Hematopoietic multipotent progenitor cell treated with erythropoietin and hydrocortisone succinate and interleukin-3 and kit ligand, for 6 days (in vitro differentiated cells): Measurements from ENCODE around the gene SCML1.

Experiments
- DNase-seq: peaks from one replicate; pipeline ENCODE4 v3.0.0-alpha.2; 2015

SCML1 gene, protein sequence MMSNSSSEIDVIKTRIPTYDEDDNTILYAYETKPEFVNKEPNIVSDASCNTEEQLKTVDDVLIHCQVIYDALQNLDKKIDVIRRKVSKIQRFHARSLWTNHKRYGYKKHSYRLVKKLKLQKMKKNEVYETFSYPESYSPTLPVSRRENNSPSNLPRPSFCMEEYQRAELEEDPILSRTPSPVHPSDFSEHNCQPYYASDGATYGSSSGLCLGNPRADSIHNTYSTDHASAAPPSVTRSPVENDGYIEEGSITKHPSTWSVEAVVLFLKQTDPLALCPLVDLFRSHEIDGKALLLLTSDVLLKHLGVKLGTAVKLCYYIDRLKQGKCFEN

DNA sequence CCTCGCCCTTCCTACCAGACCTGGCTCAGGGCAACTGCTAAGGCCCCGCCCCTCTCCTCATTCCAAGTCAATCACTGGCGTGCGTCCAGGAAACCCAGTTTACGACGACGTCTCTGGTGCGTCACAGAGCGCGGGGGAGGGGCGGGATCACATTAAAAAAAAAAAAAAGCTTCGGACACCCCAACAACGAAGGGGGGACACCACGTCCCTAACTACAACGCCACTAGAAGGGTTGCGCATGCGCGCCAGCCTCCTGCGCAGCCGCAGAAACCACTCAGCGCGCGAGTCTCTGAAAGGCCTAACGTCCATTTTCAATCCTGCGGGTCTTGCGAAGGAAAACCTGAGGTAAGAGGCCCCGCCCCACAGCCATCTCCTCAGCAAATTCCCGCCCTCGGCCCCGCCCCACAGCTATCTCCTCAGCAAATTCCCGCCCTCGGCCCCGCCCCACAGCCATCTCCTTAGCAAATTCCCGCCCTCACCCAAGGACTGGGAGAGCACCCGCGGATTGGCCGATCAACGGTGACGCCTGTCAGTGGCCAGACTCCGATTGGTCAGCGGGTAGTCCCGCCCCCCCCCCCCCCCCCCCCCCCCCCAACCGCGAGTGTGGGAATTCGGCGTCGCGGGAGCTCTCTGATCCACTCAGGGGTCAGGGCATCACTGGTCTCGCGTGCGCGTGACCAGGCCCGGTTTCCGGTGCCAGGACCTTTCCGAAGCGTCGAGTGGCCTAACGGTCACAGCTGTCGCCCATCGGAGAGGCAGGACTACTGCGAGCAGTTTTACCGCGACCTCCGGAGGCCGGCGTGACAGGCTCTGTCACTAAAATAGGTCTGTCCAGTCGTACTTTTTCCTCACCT, at the start of gene SCML1:
Gene SCML1 (plus strand): TSS at position 638 of the 854 bp plus-strand sequence. CDS start 6,694 bp downstream, outside the sequence.
- peak; percentile 96 for DNase-seq

DNA sequence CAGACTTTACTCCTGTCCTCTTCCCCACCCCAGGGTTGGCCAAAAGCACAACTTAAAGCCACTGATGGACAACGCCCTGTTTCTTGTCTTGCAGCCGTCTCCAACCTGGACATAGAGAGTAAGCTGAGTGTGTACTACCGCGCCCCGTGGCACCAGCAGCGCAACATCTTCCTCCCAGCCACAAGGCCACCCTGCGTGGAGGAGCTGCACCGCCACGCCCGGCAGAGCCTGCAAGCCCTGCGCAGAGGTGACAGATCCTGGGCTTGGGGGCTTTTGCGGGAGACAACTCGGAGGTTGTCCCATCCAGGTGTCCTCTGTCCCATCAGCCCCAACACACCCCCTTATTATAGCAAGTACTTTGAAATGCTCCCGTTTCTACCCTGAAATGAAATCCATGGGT, 49.6 kb upstream of the SCML1 start:
- no peak for DNase-seq

DNA sequence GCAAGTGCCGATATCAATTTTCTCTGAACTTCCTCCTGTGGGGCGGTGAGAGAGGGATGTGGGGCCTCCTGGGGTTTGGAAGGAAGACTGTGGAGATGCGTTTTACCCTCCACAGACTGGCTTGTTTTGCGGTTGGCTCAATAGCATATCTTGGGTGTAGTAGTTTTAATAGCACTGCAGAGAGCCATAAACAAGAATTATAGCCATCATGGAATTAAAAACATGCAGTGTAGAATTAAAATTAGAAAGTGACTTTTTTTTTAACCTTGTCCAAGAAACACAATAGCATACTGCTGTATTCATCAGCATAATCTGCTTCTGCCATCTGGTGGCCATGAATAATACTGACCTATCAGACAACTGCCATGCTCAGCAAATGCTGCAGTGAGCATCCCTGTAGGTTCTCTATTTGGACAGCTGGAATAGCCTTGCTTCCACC, 47.3 kb upstream of the SCML1 start:
- peak; percentile 68 for DNase-seq

DNA sequence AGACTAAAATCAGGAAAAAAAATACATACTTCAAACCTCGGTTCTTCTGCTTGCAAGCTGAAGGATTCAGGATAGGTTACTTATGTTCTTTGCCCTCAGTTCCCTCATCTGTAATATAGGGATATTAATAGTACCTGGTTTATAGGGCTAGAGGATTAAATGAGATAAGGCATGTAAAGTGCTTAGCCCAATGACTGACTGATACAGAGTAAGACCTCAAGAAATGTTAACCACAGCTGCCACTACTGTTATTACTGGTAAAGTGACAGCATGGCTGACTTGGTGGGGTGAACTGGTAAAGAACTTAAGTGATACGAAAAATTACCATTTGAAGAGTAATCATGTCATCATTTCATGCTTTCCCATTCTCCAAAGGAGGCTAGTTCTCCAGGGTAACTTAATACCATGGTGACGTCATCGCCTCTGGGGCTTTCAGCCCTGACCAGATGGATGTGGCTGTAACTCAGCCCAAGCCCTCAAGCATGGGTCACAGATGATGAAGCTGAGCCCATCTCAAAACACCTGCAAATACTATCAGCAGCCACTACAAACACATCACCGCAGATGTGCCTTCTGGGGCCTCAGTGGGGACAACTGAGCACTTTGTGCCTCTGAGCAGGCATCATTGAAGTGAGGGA, 44.5 kb upstream of the SCML1 start:
- DNase-seq, result no peak

DNA sequence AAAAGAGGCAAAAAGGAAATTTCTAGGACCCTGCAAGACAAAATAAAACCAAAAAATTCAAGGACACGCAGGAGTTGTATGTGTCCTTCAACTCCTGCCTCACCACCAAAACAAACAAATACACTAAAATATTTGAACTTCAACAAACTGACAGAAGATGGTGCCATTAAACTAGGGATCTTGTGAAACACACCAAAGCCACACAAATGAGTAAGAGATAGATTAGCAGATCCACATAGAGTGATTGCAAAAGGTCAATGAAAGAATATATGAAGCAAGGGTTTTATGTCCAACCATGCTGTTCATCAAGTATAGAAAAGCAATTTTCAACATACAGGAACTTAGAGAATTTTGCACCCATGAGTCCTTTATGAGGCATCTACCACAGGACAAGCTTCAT, 40.1 kb upstream of the SCML1 start:
- DNase-seq, result peak; percentile 18

DNA sequence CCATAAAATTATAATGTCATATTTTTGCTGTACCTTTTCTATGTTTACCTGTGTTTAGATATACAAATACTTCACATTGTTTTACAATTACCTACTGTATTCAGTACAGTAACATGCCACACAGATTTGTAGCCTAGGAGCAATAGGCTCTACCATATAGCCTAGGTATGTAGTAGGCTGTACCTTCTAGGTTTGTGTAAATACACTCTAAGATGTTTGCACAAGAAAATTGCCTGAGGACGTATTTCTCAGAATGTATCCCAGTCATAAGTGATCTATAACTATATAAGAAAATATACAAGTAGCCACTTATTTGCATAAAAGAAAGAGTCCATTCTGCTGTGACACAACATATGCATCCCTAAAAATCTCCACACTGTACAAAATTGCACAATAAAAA, 36.3 kb upstream of the SCML1 start:
- DNase-seq, result no peak

DNA sequence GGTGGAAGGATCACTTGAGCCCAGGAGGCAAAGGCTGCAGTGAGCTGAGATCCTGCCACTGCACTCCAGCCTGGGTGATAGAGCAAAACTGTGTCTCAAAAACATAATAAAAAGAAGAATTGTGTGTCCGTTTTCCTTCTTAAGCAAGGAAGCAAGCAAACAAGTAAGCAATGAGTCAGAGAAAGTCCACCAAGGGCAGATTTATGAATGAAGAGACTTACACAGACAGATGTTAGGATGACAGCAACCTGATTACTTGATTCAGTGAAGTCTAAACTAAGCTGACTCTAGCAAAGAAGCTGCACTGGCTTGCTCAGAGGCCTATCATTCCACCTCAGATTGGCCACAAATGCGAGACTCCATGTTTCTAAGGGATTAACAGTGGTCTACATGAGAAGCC, 34.1 kb upstream of the SCML1 start:
- no peak for DNase-seq

DNA sequence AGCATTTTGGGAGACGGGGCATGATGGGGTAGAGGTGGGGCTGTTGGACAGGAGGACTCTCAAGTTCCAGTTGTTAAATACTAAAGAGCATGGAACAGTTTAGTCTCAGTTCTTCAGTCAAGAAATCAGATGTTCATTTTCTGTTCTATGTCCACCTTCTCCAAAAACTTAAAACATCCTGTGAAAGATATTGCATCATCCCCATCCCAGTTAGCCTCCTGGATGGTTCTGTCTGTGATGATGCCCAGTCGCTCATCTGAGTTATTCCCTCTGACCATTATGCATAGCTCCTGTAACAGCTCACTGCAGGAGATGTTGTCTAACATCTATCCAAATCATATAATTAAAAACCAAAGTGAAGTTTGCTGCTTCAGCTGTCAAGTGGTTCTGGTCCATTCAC, 32.1 kb upstream of the SCML1 start:
- DNase-seq, result no peak

DNA sequence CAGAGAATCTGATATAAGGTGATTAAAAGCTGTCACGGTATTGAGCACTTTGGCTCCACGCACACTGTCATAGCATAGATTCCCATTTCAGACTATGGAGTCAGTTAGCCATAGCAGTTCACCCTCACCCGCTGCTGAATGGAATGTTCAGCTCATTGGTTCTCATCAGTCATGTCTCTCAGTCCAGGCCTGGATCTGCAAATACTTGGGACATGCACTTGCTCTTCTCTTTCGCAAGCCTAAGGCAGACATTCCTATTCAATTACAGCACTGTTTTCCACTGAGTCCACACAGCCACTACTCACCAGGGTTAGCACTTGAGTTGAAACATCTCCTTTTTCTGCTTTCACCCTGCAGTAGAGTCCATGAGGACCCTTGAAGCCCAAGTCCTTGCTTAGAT, 30.6 kb upstream of the SCML1 start:
- no peak for DNase-seq

DNA sequence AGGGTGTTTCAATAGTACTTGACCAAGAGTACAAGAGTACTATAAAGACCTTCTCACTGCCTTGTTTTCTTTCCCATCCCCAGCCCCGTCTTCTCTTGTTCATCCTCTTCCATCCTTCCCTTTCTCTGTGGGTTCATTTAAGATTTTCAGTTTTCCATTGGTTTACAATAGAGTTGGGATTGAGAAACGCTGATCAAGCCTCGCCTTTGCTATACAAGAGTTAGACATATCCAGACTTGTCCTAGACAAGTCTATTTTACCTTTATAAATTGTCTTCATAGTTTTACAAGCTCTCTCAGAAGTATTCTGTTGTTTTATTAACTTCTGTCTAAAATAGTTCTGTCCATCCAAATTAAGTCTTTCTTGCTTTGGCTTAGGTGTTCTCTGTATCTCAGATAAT, 29.6 kb upstream of the SCML1 start:
- DNase-seq, result no peak

DNA sequence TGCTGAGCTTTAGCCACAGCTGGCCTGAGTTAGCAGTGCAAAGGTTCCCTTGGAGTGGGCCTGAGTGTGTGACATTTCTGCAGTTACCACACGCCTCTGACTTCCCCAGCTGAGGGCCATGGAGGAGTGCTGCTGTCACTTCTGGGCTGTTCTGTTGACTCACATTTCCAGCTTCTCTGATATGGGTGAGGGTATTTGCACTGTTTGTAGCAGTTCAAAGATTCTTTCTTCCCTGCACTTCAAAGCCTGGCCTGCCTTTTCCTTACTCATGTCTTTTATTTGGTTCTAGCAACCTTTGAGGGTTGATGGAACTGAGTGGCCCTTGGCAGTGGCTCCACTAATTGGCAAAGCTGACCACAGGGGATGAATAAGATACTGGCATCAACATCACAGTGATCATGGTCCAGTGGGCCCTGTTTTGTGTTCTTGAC, 26.4 kb upstream of the SCML1 start:
- no peak for DNase-seq

DNA sequence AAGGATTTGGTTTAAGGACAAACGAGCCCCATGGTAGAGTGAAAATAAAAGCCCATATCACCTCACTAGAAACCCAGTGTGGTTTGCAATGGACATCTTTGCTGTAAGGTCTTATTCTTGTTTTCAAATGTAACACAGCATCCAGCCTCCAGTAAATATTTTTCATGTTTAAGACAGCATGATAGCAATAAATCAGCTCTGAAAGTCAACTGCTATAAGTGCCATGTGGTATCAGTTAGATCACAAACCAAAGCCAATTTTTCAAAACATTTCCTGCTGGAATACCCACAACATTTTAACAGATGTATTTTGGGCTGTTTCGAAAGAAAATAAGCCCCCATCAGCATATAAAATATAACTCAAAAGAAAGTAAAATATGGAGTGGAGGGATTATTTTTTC, 24.0 kb upstream of the SCML1 start:
- DNase-seq, result no peak

DNA sequence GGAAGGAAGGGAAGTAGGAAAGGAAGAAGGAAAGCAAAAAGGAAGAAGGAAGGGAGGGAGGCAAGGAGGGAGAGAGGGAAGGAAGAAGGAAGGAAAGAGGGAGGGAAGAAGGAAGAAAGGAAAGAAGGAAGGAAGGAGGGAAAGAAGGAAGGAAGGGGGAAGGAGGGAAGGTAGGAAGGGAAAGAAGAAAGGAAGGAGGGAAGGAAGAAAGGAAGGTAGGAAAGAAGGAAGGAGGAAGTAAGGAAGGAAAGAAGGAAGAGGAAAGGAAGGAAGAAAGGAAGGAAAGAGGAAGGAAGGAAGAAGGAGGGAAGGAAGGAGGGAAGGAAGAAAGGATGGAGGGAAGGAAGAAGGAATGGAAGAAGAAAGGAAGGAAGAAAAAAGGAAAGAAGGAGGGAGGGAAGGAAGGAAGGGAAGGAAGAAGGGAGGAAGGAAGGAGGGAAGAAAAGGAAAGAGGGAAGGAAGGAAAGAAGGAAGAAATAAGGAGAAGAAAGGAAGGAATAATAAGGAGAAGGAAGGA, 18.6 kb upstream of the SCML1 start:
- no peak for DNase-seq

DNA sequence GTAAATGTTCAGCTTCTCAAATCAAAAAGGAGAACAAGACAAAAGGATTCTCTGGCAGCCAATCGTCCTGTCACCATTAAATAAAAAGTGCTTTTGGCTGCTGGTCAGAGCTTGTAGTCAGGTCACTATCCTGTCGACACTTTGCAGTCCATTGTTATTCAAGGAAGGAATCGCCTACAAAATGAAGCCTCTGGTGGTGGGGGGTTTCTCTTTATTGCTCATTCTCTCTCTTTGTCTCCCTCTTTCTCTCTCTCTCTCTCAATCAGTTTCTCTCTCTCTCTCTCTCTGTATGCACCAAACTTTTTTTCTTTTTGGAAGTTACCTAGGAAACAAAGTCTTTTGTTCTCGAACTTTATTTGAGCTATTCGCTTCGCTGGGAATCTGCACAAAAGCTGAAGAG, 17.6 kb upstream of the SCML1 start:
- DNase-seq, result no peak

DNA sequence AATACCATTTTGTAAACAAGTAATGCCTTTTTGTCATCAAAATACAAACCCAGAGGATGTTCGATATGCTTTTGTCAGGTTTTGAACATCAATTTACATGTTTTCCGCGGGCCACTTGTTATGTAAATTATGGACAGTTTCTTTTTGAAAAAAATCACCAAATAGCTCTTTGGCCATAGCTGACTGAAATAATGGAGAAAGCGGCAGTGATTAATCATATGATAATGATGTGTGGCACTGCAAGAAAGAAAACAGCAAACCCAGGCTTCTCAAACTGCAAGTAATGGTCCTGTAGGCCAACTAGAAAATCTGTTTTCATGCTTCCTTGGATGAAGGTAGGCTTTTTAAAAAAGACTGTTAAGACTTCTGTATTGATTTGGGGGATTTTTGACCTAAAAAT, 15.6 kb upstream of the SCML1 start:
- no peak for DNase-seq

DNA sequence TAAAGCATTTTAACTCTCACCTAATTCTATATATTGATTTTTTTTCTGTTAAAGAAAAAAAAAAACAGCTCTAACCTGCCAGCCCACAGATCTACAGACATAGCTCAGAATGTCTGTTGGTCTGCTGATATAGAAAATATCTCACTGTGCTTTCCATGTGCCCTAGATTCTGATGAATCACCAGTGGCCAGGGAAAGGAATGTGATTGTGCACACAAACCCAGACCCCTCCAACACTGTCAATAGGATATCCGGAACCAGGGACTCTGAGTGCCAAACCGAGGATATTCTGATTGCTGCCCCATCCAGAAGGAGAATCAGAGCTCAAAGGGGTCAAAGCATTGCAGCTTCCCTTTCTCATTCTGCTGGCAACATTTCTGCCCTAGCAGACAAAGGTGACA, 12.1 kb upstream of the SCML1 start:
- no peak for DNase-seq

DNA sequence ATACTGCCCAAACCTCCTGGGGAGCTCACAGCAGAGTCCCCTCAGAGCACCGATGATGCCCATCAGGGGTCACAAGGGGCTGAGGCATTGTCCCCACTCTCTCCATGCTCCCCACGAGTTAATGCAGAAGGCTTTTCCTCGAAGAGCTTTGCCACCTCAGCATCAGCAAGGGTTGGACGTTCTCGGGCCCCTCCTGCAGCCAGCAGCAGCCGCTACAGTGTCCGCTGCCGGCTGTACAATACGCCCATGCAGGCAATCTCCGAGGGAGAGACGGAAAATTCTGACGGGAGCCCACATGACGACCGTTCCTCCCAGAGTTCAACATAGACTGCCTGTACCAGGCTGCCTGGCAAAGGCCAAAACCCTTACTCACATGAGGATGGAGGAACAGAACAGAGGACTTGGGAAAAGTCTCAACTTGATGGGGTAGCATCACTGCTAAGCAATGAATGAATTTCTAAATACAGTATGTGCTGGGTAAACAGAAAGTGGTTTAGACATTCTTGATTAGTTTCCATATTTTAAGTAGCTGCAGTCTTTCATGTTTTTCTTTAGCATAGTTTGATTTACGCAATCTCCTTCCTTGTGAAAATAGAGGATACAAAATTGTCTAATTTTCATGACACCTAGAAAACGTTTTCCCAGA, 5.0 kb upstream of the SCML1 start:
- DNase-seq, result no peak

DNA sequence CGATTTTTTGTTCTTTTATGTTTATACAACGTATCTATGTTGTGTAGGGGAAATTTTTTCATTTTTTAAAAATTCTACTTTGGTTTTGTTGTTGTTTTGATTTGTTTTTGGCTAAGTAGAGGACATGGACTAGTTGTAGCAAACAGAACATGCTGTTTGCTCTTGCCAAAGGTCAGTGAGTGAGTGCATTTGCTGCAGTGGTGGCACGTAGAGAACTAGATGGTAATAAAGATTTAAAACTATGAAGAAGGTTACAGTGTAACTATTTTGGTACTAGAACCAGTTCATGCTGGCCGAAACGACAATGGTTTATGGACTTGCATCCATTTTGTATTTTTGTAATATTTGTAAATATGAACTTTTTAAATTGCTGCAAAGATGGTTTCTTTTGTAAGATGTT, 1.9 kb upstream of the SCML1 start:
- no peak for DNase-seq

DNA sequence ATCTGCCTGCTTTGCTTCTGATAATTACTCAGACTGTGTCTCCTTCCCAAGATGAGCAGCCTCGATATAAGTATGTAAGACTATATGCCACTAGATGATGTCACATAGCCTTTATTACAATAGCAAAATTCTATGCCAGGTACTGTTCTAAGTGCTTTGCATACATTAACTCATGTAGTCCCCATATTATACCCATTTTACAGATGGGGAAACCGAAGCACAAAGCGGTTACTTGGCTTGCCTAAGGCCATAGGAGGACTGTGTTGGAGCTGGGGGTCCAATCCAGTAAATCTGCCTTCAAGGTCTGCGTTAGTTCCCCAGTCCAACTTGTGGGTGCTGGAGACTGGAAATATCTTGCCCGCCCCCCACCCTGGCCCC, 826 bp upstream of the SCML1 start:
- DNase-seq, result no peak

DNA sequence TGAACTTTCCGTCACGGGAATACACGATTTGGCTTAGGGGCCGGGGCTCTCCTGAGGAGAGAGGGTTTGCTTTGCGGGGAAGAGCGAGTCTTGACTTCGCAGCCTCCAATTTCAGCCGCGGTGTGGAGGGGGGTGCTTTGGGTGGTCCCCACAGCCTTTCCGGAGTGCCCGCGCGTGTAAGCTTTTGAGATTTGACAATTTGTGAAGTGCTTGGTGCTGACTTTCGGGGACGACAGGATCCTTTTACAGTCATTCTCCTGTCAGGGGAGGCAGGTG, 355 bp downstream of the SCML1 start:
- DNase-seq, result no peak

DNA sequence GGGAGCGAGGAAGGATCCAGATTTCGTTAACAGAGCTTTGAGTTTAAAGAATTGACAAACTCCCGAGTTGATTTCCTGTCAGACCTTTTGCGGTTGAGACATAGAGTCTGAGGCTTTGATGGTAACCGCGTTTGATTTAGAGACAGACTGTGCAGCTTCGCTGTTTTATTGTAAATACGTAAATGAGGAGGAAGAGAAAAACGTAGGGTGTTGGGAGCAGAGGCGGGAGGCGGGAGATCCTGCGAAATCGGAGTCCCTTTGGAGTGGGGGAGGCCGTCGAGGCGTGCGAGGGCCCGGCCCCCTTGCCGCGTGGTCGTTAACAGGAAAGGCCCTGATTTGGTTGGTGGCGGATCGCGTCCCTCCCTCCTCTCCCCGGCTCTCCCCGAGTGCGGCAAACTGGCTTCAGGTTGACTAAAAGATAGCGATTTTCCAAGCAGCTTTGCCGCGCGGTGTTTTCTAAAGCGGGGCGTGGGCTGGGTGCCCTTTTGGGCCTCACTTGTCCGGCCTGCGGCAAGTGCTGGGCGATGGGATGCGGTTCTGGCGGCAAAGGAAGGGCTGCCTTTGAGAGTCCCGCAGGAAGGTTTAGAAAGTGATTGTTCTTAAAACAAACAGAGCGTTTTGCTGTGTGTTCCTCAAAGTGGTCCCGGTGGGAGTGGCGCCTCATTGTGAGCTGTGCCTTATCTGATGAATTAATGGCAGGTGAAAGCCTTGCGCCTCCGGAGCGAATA, 857 bp downstream of the SCML1 start:
- DNase-seq, result peak; percentile 35

DNA sequence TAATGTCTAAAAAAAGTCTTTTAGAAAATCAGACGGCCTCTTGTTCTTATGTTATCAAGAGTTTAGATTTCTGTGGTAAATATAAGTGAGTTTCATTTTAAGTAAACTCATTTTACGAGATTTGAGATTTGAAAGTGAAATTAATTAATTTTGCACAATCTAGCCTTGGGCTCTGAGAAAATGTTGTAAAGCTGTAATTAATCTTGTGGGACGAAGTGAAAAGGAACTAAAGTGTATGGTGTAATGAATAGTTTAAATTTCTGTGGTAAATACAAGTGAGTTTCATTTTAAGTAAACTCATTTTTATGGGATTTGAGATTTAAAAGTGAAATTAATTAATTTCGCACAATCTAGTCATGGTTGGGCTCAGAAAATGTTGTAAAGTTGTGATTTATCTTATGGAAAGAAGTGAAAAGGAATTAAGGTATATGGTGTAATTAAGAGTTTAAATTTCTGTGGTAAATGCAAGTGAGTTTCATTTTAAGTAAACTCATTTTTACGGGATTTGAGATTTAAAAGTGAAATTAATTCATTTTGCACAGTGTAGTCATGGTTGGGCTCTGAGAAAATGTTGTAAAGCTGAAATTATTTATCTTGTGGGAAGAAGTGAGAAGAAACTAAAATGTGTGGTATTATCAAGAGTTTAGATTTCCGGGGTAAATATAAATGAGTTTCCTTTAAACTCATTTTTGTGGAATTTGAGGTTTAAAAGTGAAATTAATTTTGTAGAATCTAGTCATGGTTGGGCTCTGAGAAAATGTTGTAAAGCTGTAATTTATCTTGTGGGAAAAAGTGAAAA, 1.6 kb downstream of the SCML1 start:
- DNase-seq, result no peak
